Right lobe of liver (tissue), 4 donors: ENCODE data around the gene GOLGA6L10.
"Not testable (repeated sequence)": the region's sequence is repeated elsewhere in the genome, so short reads cannot be mapped to it uniquely, and the experiment has no call there.

Source experiments
- CTCF ChIP-seq, 4 donors: fragments of 200-600 bp in 3 of 4; fragments of 450-650 bp in 1 of 4; IDR thresholded peaks; one replicate each; pipeline versions ENCODE4 v1.5.1 to v1.8.0; 2016 to 2022; ENCODE audit warnings: antibody characterized with exemption in 4 of 4, mild to moderate bottlenecking in 2 of 4
- POLR2A ChIP-seq: fragments of 450-650 bp; IDR thresholded peaks from one replicate; pipeline ENCODE4 v1.6.1; 2017; ENCODE audit warnings: antibody characterized with exemption, mild to moderate bottlenecking
- donor health status: DM: no; HTN: no; CAD: no.
- donor health status: DM: no; HTN: no; CAD: no.
- donor health status: DM: no; HTN: yes; CAD: no.

GRCh38 chr15:82379552-82379951, 30.3 kb upstream of the GOLGA6L10 start:
- TF ChIP-seq CTCF (IDR thresholded peaks at IDR 0.05); POLR2A: not testable (repeated sequence)
